GM20000 (cell line): ENCODE results near the gene KLF11.

Experiments used
- DNase-seq: peaks from one replicate; pipeline ENCODE4 v3.0.0; 2012; ENCODE audit warnings: low spot score
- TF ChIP-seq, protein P1 (sequence below): IDR thresholded peaks from 2 replicates; pipeline ENCODE4 v1.5.1; 2012; ENCODE audit warnings: mild to moderate bottlenecking, control low read depth; ENCODE audit errors: extremely low read depth, missing control alignments

The KLF11 gene

DNA sequence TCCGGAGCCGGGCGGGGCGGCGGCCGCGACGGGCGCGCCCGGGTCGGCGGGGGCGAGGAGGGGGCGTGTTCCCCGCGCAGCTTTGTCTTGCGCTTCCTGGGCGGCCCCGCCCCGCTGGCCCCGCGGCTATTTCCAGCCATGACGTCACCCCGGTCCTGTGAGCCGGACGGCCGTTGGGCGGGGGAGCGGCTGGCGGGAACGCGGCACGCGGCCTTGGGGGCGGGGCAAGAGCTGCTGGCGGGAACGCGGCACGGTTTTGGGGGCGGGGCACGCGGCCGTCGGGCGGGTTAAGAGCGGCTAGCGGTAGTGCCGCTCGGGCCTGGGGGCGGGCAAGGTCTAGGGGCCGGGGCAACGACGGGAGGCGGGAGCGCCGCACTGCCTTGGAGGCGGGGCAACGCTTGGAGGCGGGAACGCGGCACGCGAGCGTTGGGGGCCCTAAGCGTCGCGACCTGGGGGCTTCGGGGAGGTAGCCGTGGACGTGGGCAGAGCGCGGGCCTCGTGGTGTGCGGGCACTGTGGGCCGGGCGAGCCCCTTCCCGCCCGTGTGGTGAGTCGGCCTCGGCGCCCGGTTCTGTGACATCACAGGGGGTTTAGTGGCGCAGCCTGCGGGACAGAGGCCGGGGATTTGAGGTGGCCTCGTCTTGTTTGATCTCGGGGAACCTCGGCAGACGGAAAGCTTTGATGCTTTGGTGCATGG is 704 bp downstream of the KLF11 start:
- TF ChIP-seq, protein P1, sequence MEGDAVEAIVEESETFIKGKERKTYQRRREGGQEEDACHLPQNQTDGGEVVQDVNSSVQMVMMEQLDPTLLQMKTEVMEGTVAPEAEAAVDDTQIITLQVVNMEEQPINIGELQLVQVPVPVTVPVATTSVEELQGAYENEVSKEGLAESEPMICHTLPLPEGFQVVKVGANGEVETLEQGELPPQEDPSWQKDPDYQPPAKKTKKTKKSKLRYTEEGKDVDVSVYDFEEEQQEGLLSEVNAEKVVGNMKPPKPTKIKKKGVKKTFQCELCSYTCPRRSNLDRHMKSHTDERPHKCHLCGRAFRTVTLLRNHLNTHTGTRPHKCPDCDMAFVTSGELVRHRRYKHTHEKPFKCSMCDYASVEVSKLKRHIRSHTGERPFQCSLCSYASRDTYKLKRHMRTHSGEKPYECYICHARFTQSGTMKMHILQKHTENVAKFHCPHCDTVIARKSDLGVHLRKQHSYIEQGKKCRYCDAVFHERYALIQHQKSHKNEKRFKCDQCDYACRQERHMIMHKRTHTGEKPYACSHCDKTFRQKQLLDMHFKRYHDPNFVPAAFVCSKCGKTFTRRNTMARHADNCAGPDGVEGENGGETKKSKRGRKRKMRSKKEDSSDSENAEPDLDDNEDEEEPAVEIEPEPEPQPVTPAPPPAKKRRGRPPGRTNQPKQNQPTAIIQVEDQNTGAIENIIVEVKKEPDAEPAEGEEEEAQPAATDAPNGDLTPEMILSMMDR, result no peak
- peak; percentile 97 for DNase-seq

DNA sequence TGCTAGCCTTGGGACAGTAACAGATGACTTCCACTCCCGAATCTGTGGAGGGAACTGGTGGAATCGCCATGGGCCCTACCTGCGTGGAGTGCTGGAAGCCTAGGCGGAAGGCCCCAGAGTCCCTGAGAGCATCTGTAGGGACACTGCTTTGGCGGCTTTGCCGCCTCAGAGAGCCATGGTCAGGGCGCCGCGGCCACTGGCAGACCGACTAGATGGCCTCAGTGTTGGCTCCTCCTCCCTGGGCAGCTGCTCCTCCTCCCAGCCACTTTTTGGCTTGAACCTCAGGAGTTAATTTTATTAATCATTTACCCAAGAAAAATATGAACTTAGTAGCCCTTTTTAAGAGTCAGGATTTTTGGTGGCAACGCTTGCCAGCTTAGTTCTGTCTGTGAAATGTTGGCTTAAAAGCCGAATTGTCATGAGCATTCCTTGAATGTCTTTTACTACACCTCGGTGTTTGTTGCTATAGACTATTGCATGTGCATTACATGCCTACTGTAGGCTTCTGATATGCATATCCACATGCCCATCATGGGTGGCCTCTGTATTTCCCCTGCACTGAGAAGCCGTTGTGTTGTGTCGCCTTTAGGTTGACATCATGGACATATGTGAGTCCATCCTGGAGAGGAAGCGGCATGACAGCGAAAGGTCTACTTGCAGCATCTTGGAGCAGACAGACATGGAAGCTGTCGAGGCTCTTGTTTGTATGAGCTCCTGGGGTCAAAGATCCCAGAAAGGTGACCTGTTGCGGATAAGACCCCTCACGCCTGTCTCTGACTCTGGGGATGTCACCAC is 2.4 kb downstream of the KLF11 start:
- no peak for DNase-seq
- TF ChIP-seq, protein P1, result no peak

DNA sequence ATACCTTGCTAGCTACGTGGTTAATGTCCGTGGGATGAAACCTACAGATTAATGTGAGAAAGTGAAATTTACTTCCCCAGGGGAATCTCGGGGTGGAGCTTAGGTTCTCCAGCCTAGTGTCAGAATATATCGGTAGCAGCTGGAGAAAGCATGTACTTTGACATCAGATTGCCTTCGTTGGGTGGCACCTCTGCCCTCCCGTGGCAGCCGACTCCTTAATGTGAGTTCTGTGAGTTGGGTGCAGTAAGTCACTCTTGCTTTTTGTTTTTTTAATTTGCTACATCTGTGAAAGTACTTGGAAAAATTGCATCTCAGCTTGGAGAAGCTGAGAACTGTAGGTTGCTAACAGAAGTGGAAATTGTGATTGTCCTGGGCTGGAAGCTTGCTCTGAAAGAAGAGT is 3.6 kb downstream of the KLF11 start:
- no peak for DNase-seq
- TF ChIP-seq, protein P1, result no peak

DNA sequence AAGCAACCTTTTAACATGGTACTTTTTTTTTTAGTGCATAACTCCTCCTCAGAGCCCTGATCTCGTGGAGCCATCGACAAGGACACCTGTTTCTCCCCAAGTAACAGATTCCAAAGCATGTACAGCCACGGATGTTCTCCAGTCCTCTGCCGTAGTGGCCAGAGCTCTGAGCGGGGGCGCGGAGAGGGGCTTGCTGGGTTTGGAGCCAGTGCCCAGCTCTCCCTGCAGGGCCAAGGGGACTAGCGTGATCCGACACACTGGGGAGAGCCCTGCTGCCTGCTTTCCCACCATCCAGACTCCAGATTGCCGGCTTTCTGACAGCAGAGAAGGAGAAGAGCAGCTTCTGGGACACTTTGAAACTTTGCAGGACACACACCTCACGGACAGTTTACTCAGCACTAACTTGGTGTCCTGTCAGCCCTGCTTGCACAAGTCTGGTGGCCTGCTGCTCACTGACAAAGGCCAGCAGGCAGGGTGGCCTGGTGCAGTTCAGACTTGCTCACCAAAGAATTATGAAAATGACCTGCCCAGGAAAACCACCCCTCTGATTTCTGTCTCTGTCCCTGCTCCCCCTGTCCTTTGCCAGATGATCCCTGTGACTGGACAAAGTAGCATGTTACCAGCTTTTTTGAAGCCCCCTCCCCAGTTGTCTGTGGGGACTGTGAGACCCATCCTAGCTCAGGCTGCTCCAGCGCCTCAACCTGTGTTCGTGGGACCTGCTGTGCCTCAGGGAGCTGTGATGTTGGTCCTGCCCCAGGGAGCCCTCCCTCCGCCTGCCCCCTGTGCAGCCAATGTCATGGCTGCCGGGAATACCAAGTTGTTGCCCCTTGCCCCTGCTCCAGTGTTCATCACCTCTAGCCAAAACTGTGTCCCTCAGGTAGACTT is 4.5 kb downstream of the KLF11 start:
- TF ChIP-seq, protein P1, result no peak
- DNase-seq, result no peak

DNA sequence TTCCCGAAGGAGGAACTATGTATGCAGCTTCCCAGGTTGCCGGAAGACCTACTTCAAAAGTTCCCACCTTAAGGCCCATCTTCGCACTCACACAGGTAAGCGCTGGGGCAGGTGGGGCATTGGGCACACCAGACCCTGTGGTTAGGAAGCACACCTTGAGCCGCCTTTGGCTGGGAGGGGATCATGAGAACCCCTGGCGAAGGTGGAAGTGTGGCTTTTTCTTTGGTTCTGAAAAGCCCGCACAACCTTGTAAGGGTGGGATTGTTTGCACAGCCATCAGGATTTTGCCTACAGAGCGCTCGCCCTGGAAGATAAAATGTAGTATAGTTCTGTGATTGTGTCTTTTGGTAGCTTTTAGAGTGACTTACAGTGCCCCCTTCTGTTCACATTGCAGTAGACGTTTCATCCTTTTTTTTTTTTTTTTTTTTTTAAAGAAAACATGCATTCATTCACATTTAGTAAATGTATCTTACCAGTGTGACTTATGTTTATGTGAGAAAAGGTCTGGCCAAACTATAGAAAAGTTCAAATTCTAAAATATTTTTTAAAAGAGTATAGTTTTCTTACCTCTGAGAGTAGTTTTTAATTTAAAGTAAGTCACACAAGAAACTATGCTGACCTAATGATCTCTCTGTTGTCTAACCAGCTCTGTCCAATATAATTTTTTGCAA is 5.3 kb downstream of the KLF11 start:
- DNase-seq, result peak; percentile 69
- TF ChIP-seq, protein P1, result peak; percentile 16

DNA sequence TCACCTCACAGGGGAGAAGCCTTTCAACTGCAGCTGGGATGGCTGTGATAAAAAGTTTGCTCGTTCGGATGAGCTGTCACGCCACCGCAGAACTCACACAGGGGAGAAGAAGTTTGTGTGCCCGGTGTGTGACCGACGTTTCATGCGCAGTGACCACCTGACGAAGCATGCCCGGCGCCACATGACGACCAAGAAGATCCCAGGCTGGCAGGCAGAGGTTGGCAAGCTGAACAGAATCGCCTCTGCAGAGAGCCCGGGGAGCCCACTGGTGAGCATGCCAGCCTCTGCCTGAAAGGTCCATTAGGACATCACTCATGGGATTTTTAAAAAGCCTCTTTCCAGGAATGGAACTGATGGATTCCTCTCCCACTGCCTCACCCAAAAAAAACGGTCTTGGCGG is 8.9 kb downstream of the KLF11 start:
- TF ChIP-seq, protein P1, result no peak
- DNase-seq, result no peak
